ENCODE measurements around the gene UBE2M.

Gene UBE2M

GRCh38 chr19:58570770-58571574, 12.6 kb upstream of the UBE2M start:
- DNase-seq = no peak

- DNase-seq = no peak
Observed at GRCh38 chr19:58569943-58570670, 11.7 kb upstream of the UBE2M start.

- DNase-seq = no peak
Observed at GRCh38 chr19:58569191-58569942, 11.0 kb upstream of the UBE2M start.

GRCh38 chr19:58568453-58569130, 10.2 kb upstream of the UBE2M start:
- no peak for DNase-seq

GRCh38 chr19:58566989-58567388, 8.6 kb upstream of the UBE2M start:
- DNase-seq = no peak

GRCh38 chr19:58563823-58564222, 5.4 kb upstream of the UBE2M start:
- DNase-seq = no peak

- DNase-seq = no peak
Observed at GRCh38 chr19:58563034-58563573, 4.7 kb upstream of the UBE2M start.

- no peak for DNase-seq
Observed at GRCh38 chr19:58562122-58563033, 4.0 kb upstream of the UBE2M start.

GRCh38 chr19:58561373-58562121, 3.1 kb upstream of the UBE2M start:
- DNase-seq = no peak

- no peak for DNase-seq
Observed at GRCh38 chr19:58560921-58561320, 2.5 kb upstream of the UBE2M start.

- DNase-seq = no peak
Observed at GRCh38 chr19:58560007-58560887, 1.8 kb upstream of the UBE2M start.

- DNase-seq = no peak
Observed at GRCh38 chr19:58559275-58560006, 1.0 kb upstream of the UBE2M start.

GRCh38 chr19:58558623-58559274, 338 bp upstream of the UBE2M start:
- no peak for DNase-seq

GRCh38 chr19:58557221-58558065, 968 bp downstream of the UBE2M start:
- no peak for DNase-seq

- no peak for DNase-seq
Observed at GRCh38 chr19:58556622-58557220, 1.7 kb downstream of the UBE2M start.

GRCh38 chr19:58555920-58556621, 2.3 kb downstream of the UBE2M start:
- no peak for DNase-seq
